ENCODE measurements around the gene LIPN. TPM values are rescaled to one million over a fixed set of nuclear protein-coding genes. Genes with fewer than 3 reads are reported as not detected.

LIPN gene, protein sequence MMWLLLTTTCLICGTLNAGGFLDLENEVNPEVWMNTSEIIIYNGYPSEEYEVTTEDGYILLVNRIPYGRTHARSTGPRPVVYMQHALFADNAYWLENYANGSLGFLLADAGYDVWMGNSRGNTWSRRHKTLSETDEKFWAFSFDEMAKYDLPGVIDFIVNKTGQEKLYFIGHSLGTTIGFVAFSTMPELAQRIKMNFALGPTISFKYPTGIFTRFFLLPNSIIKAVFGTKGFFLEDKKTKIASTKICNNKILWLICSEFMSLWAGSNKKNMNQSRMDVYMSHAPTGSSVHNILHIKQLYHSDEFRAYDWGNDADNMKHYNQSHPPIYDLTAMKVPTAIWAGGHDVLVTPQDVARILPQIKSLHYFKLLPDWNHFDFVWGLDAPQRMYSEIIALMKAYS
- not detected in 2 replicates for total RNA-seq
- not detected in 2 replicates for polyA plus RNA-seq
- polyA plus RNA-seq (2011; cell fraction: cytosol; rRNA removed), result not detected in 2 replicates
- not detected in 2 replicates for polyA plus RNA-seq (2011; cell fraction: nucleus; rRNA removed)
- not detected in 2 replicates for polyA plus RNA-seq (2012)
- not detected in 2 replicates for polyA minus RNA-seq
- polyA minus RNA-seq (2011; cell fraction: cytosol; rRNA and poly(A)+ RNA removed), result not detected
- polyA minus RNA-seq (2011; cell fraction: nucleus; rRNA and poly(A)+ RNA removed), result not detected in 2 replicates
- Bru-seq, nascent RNA, result not detected
- BruChase-seq, experiment 1, labeled RNA remaining after a 6-hour chase, result not detected
- BruChase-seq, experiment 2, labeled RNA remaining after a 2-hour chase, result not detected
- long read RNA-seq, result 0 reads

DNA sequence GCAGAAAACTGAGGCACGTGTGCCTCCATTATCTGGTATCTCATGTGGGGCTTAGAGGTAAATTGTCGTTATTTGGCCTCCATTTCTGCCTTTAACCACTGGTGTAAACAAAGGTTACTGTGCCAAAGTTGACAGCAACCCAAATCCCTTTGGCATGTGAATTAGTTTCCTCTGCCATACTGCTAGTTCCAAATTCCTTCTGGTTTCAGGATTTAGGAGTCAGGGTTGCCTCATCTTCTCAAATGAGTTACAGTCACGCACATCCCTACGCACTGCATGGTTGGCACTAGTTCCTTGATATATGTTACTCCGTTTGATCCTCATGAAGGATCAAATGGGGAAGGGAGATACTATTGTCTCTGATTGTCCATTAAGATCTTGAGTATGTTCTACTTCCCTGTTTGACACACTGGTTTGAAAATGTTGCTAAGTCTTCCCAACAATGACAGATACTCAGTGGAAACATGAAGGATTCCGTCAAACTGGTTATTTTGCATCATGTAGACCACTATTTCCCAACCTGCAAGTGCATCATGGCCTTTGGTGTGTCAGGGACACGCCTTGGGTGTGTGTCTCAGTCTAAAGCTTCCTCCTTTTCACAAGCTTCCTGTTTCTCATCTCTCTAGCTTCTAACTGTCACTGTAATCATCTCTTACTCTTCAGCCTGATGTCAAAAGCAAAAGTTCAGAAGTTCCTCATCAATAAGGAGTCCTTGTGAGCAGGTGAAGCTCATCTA is at the start of gene LIPN:
Gene LIPN (plus strand): TSS at position 655 of the 736 bp plus-strand sequence. CDS start 1,386 bp downstream, outside the sequence.
- dilution Hi-C loops (cut with MboI; ENCODE audit: extremely low pct_ligation_motif_present, low sequenced_read_pairs), result no loop called here
- DNase-seq (ENCODE audit: low read depth, low spot score) (no peak), FAIRE-seq (no peak)
- POLR2A ChIA-PET, result no interaction called here
- no TSS peak for BruUV-seq (replicated peaks)
- Histone ChIP-seq H3K27me3 (ENCODE audit: control insufficient read depth in 2 of 2, insufficient read depth in 2 of 2, low read length in 2 of 2) (no peaks in the 10 kb centered on the region), H3K4me1 (ENCODE audit: control insufficient read depth, extremely low read depth, insufficient read depth, low read length) (peaks cover 7% of the 10 kb centered on the region), H3K9me1 (replicated peaks; ENCODE audit: control insufficient read depth, extremely low read depth, insufficient read depth, low read length) (no peaks in the 10 kb centered on the region), H3K4me2 (ENCODE audit: insufficient read depth, low read length) (no peak within 1 kb of the TSS), H3K9ac (replicated peaks; ENCODE audit: extremely low read depth, insufficient read depth, low read length) (no peak within 1 kb of the TSS), H3K27ac (ENCODE audit: insufficient read depth, low read depth, low read length) (no peak within 1 kb of the TSS), H3K79me2 (ENCODE audit: control insufficient read depth, insufficient read depth, low read length) (no peaks in the 10 kb centered on the region), H4K20me1 (replicated peaks; ENCODE audit: control insufficient read depth, extremely low read depth, insufficient read depth, low read length) (no peaks in the 10 kb centered on the region), H3K36me3 (ENCODE audit: control insufficient read depth in 2 of 2, extremely low read depth in 1 of 2, insufficient read depth in 2 of 2, low read length in 2 of 2) (no peaks in the 10 kb centered on the region), H3K4me3 (replicated peaks in 1 of 3; ENCODE audit: insufficient read depth in 1 of 3, low read depth in 1 of 3, low read length in 3 of 3) (no peak within 1 kb of the TSS), H2AFZ (ENCODE audit: low read depth, low read length) (no peak within 1 kb of the TSS), H3K9me3 (replicated peaks; ENCODE audit: control insufficient read depth, insufficient read depth, low read length) (no peaks in the 10 kb centered on the region)
- CTCF ChIA-PET, result interaction anchor here (0.8 to 1.5 kb wide), 5 partner anchors 11 to 215 kb away, joined by 3 read pairs; no protein-coding TSS in a partner anchor
- intact Hi-C loops (cut with micrococcal nuclease), result no loop called here
- TF ChIP-seq POLR2A (IDR thresholded peaks at IDR 0.05; ENCODE audit: low read depth, low read length) (no peak), FOS (IDR thresholded peaks at IDR 0.05; ENCODE audit: borderline replicate concordance, insufficient read depth, low read length) (no peak), POLR2AphosphoS5 (IDR thresholded peaks at IDR 0.05; ENCODE audit: insufficient read depth, low read depth, low read length) (no peak), EZH2 (IDR thresholded peaks at IDR 0.05; ENCODE audit: borderline replicate concordance, low read depth, low read length, severe bottlenecking) (no peak), MYC (IDR thresholded peaks at IDR 0.05; ENCODE audit: low read depth, low read length) (no peak), GATA2 (IDR thresholded peaks at IDR 0.05; ENCODE audit: insufficient read depth, insufficient read length, low read depth, low read length) (no peak)
- TF ChIP-seq, protein P1, sequence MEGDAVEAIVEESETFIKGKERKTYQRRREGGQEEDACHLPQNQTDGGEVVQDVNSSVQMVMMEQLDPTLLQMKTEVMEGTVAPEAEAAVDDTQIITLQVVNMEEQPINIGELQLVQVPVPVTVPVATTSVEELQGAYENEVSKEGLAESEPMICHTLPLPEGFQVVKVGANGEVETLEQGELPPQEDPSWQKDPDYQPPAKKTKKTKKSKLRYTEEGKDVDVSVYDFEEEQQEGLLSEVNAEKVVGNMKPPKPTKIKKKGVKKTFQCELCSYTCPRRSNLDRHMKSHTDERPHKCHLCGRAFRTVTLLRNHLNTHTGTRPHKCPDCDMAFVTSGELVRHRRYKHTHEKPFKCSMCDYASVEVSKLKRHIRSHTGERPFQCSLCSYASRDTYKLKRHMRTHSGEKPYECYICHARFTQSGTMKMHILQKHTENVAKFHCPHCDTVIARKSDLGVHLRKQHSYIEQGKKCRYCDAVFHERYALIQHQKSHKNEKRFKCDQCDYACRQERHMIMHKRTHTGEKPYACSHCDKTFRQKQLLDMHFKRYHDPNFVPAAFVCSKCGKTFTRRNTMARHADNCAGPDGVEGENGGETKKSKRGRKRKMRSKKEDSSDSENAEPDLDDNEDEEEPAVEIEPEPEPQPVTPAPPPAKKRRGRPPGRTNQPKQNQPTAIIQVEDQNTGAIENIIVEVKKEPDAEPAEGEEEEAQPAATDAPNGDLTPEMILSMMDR (IDR thresholded peaks at IDR 0.05; ENCODE audit: extremely low read depth in 1 of 2, insufficient read depth in 1 of 2, low read depth in 1 of 2, low read length in 2 of 2), result no peak
- TF ChIP-seq, protein P2, sequence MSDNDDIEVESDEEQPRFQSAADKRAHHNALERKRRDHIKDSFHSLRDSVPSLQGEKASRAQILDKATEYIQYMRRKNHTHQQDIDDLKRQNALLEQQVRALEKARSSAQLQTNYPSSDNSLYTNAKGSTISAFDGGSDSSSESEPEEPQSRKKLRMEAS (IDR thresholded peaks at IDR 0.05; ENCODE audit: insufficient read depth, insufficient read length), result no peak

Data from endothelial cell of umbilical vein (primary cell).